Measurements from ENCODE around the gene SLC43A3.
"Not testable (repeated sequence)": the region's sequence is repeated elsewhere in the genome, so short reads cannot be mapped to it uniquely, and the experiment has no call there.

The SLC43A3 gene

GRCh38 chr11:57403802-57404147, 23.1 kb downstream of the SLC43A3 start:
- no peak for DNase-seq
- Histone ChIP-seq H3K9me3 (ENCODE audit: control extremely low read depth in 1 of 5, control insufficient read depth in 4 of 5, insufficient read depth in 2 of 5, low read depth in 1 of 5, low read length in 4 of 5) (no peaks in the 10 kb centered on the region), H3K4me1 (ENCODE audit: control extremely low read depth in 1 of 4, control insufficient read depth in 4 of 4, insufficient read depth in 4 of 4, low read length in 3 of 4) (peaks cover 4 to 34% (median 27%) of the 10 kb centered on the region in 4 experiments), H3K27me3 (replicated peaks in 2 of 5; ENCODE audit: control insufficient read depth in 4 of 5, insufficient read depth in 5 of 5, low read length in 4 of 5) (no peaks in the 10 kb centered on the region), H3K4me3 (ENCODE audit: control insufficient read depth in 1 of 7, extremely low read depth in 1 of 7, insufficient read depth in 4 of 7, low read depth in 2 of 7, low read length in 6 of 7) (no peak overlapping the region), H3K36me3 (ENCODE audit: control insufficient read depth in 4 of 4, insufficient read depth in 4 of 4, low read length in 3 of 4) (peaks cover 0 to 34% (median 14%) of the 10 kb centered on the region in 4 experiments), H3K27ac (ENCODE audit: insufficient read depth in 1 of 2, low read depth in 1 of 2, low read length in 2 of 2, poor library complexity in 1 of 2, severe bottlenecking in 2 of 2) (no peak overlapping the region)
- WGBS (ENCODE audit: insufficient coverage) = 83% methylated on average over 2 of the region's 2 CpGs
- CTCF ChIA-PET = no interaction called here
- POLR2A ChIA-PET = no interaction called here

GRCh38 chr11:57403003-57403801, 23.7 kb downstream of the SLC43A3 start:
- CTCF ChIA-PET = interaction anchor here (1.0 to 1.3 kb wide), 3 partner anchors 10 to 14 kb away, joined by 3 to 4 read pairs (median 4); no protein-coding TSS in a partner anchor

GRCh38 chr11:57402188-57403002, 24.5 kb downstream of the SLC43A3 start:
- H3K27me3 ChIP-seq (replicated peaks in 2 of 5; ENCODE audit: control insufficient read depth in 4 of 5, insufficient read depth in 5 of 5, low read length in 4 of 5) = no peaks in the 10 kb centered on the region
- 92% methylated on average over 2 of the region's 6 CpGs for WGBS (ENCODE audit: insufficient coverage)
- CTCF ChIA-PET = interaction anchor here (1.0 to 1.5 kb wide), 5 partner anchors 9 to 54 kb away, joined by 3 to 5 read pairs (median 4); no protein-coding TSS in a partner anchor
- H3K36me3 ChIP-seq (ENCODE audit: control insufficient read depth in 4 of 4, insufficient read depth in 4 of 4, low read length in 3 of 4) = peaks cover 0 to 20% (median 4%) of the 10 kb centered on the region in 4 experiments
- H3K9me3 ChIP-seq (ENCODE audit: control extremely low read depth in 1 of 5, control insufficient read depth in 4 of 5, insufficient read depth in 2 of 5, low read depth in 1 of 5, low read length in 4 of 5) = no peaks in the 10 kb centered on the region
- H3K27ac ChIP-seq (ENCODE audit: insufficient read depth in 1 of 2, low read depth in 1 of 2, low read length in 2 of 2, poor library complexity in 1 of 2, severe bottlenecking in 2 of 2) = no peak overlapping the region
- POLR2A ChIA-PET = no interaction called here
- no peak overlapping the region for H3K4me3 ChIP-seq (ENCODE audit: control insufficient read depth in 1 of 7, extremely low read depth in 1 of 7, insufficient read depth in 4 of 7, low read depth in 2 of 7, low read length in 6 of 7)
- DNase-seq = peak in 1 of 3 donors; percentile 39
- H3K4me1 ChIP-seq (ENCODE audit: control extremely low read depth in 1 of 4, control insufficient read depth in 4 of 4, insufficient read depth in 4 of 4, low read length in 3 of 4) = peaks cover 4 to 31% (median 19%) of the 10 kb centered on the region in 4 experiments

More at GRCh38 chr11:57403003-57403801, 23.7 kb downstream of the SLC43A3 start:
- H3K4me3 ChIP-seq (ENCODE audit: control insufficient read depth in 1 of 7, extremely low read depth in 1 of 7, insufficient read depth in 4 of 7, low read depth in 2 of 7, low read length in 6 of 7); H3K9me3 ChIP-seq (ENCODE audit: control extremely low read depth in 1 of 5, control insufficient read depth in 4 of 5, insufficient read depth in 2 of 5, low read depth in 1 of 5, low read length in 4 of 5); H3K27me3 ChIP-seq (replicated peaks in 2 of 5; ENCODE audit: control insufficient read depth in 4 of 5, insufficient read depth in 5 of 5, low read length in 4 of 5); POLR2A ChIA-PET; H3K27ac ChIP-seq (ENCODE audit: insufficient read depth in 1 of 2, low read depth in 1 of 2, low read length in 2 of 2, poor library complexity in 1 of 2, severe bottlenecking in 2 of 2): not testable (repeated sequence)
- peaks cover 0 to 28% (median 11%) of the 10 kb centered on the region in 4 experiments for H3K36me3 ChIP-seq (ENCODE audit: control insufficient read depth in 4 of 4, insufficient read depth in 4 of 4, low read length in 3 of 4)
- peak in 1 of 3 donors; percentile 17 for DNase-seq
- WGBS (ENCODE audit: insufficient coverage) = 100% methylated on average over 1 of the region's 6 CpGs
- peaks cover 4 to 28% (median 22%) of the 10 kb centered on the region in 4 experiments for H3K4me1 ChIP-seq (ENCODE audit: control extremely low read depth in 1 of 4, control insufficient read depth in 4 of 4, insufficient read depth in 4 of 4, low read length in 3 of 4)

DNA sequence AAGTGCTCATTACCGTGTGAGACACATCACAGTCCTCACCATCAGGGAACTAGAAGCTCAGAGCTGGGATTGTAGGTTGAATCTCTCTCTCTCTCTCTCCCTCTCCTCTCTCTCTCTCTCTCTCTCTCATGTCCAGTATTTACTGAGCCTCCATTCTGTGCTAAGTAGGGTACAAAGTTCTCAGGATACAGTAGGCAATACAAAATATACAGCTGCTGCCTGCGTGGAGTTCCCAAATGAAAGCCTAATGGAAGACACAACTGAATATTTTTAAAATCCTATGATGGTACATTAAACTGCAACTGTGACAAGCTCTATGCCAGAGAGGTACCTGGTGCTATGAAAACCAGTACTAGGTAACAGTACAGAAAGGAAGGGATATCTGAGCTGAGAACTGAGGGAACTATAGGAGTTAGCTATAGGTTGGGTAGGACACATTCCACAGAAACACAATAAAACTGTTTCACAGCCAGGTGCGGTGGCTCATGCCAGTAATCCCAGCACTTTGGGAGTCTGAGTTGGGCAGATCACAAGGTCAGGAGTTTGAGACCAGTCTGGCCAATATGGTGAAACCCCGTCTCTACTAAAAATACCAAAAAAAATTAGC, 26.8 kb downstream of the SLC43A3 start:
- H3K27me3 ChIP-seq (replicated peaks in 2 of 5; ENCODE audit: control insufficient read depth in 4 of 5, insufficient read depth in 5 of 5, low read length in 4 of 5) = no peaks in the 10 kb centered on the region
- H3K4me1 ChIP-seq (ENCODE audit: control extremely low read depth in 1 of 4, control insufficient read depth in 4 of 4, insufficient read depth in 4 of 4, low read length in 3 of 4) = peaks cover 0 to 22% (median 1%) of the 10 kb centered on the region in 4 experiments
- ChIA-PET CTCF (interaction anchor here (0.9 to 2.0 kb wide), 5 partner anchors 8 to 42 kb away, joined by 3 to 8 read pairs (median 4); partner anchors contain the start of gene PRG3), POLR2A (no interaction called here)
- 100% methylated on average over 1 of the region's 4 CpGs for WGBS (ENCODE audit: insufficient coverage)
- no peak overlapping the region for H3K27ac ChIP-seq (ENCODE audit: insufficient read depth in 1 of 2, low read depth in 1 of 2, low read length in 2 of 2, poor library complexity in 1 of 2, severe bottlenecking in 2 of 2)
- H3K36me3 ChIP-seq (ENCODE audit: control insufficient read depth in 4 of 4, insufficient read depth in 4 of 4, low read length in 3 of 4) = peaks cover 0 to 2% (median 0%) of the 10 kb centered on the region in 4 experiments
- H3K9me3 ChIP-seq (ENCODE audit: control extremely low read depth in 1 of 5, control insufficient read depth in 4 of 5, insufficient read depth in 2 of 5, low read depth in 1 of 5, low read length in 4 of 5) = no peaks in the 10 kb centered on the region
- no peak overlapping the region for H3K4me3 ChIP-seq (ENCODE audit: control insufficient read depth in 1 of 7, extremely low read depth in 1 of 7, insufficient read depth in 4 of 7, low read depth in 2 of 7, low read length in 6 of 7)
- DNase-seq = no peak

DNA sequence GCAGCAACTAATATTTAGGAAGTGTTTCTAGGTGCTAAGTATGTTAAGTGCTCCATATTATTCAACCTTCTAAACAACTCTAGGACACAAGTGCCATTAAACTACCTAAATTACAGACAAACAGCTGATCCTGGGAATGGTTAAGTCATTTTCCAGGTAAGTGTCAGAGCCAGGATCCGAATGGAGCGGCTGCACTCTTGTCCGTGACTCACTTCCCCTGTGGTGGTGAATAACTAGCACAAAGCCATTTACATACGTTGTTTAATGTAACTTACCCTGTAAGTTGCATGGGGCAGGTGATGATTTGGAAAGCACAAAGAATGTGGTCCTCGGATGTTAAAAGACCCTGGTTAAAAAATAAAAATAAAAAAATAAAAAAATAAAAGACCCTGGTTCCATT, 27.7 kb downstream of the SLC43A3 start:
- no peak overlapping the region for H3K27ac ChIP-seq (ENCODE audit: insufficient read depth in 1 of 2, low read depth in 1 of 2, low read length in 2 of 2, poor library complexity in 1 of 2, severe bottlenecking in 2 of 2)
- peaks cover 0 to 22% (median 1%) of the 10 kb centered on the region in 4 experiments for H3K4me1 ChIP-seq (ENCODE audit: control extremely low read depth in 1 of 4, control insufficient read depth in 4 of 4, insufficient read depth in 4 of 4, low read length in 3 of 4)
- ChIA-PET POLR2A (no interaction called here), CTCF (interaction anchor here (0.6 to 2.0 kb wide), 5 partner anchors 11 to 41 kb away, joined by 3 to 8 read pairs (median 3); partner anchors contain the start of gene PRG3)
- no peak overlapping the region for H3K4me3 ChIP-seq (ENCODE audit: control insufficient read depth in 1 of 7, extremely low read depth in 1 of 7, insufficient read depth in 4 of 7, low read depth in 2 of 7, low read length in 6 of 7)
- DNase-seq = no peak
- WGBS (ENCODE audit: insufficient coverage) = 80% methylated on average over 1 of the region's 5 CpGs
- no peaks in the 10 kb centered on the region for H3K27me3 ChIP-seq (replicated peaks in 2 of 5; ENCODE audit: control insufficient read depth in 4 of 5, insufficient read depth in 5 of 5, low read length in 4 of 5)
- H3K36me3 ChIP-seq (ENCODE audit: control insufficient read depth in 4 of 4, insufficient read depth in 4 of 4, low read length in 3 of 4) = no peaks in the 10 kb centered on the region
- H3K9me3 ChIP-seq (ENCODE audit: control extremely low read depth in 1 of 5, control insufficient read depth in 4 of 5, insufficient read depth in 2 of 5, low read depth in 1 of 5, low read length in 4 of 5) = no peaks in the 10 kb centered on the region

- Histone ChIP-seq H3K36me3 (ENCODE audit: control insufficient read depth in 4 of 4, insufficient read depth in 4 of 4, low read length in 3 of 4) (no peaks in the 10 kb centered on the region), H3K4me3 (ENCODE audit: control insufficient read depth in 1 of 7, extremely low read depth in 1 of 7, insufficient read depth in 4 of 7, low read depth in 2 of 7, low read length in 6 of 7) (no peak overlapping the region), H3K27ac (ENCODE audit: insufficient read depth in 1 of 2, low read depth in 1 of 2, low read length in 2 of 2, poor library complexity in 1 of 2, severe bottlenecking in 2 of 2) (no peak overlapping the region), H3K27me3 (replicated peaks in 2 of 5; ENCODE audit: control insufficient read depth in 4 of 5, insufficient read depth in 5 of 5, low read length in 4 of 5) (no peaks in the 10 kb centered on the region), H3K9me3 (ENCODE audit: control extremely low read depth in 1 of 5, control insufficient read depth in 4 of 5, insufficient read depth in 2 of 5, low read depth in 1 of 5, low read length in 4 of 5) (no peaks in the 10 kb centered on the region), H3K4me1 (ENCODE audit: control extremely low read depth in 1 of 4, control insufficient read depth in 4 of 4, insufficient read depth in 4 of 4, low read length in 3 of 4) (peaks cover 0 to 24% (median 1%) of the 10 kb centered on the region in 4 experiments)
- 64% methylated on average over 3 of the region's 4 CpGs for WGBS (ENCODE audit: insufficient coverage)
- DNase-seq = peak in 1 of 3 donors; percentile 18
- ChIA-PET POLR2A (no interaction called here), CTCF (interaction anchor here (1.5 to 4.8 kb wide), 3 partner anchors 8 to 45 kb away, joined by 4 to 20 read pairs (median 6); no protein-coding TSS in a partner anchor)
Measured at GRCh38 chr11:57397394-57397990, 29.4 kb downstream of the SLC43A3 start.

All from common myeloid progenitor, CD34-positive (primary cell).